Measurements from ENCODE around the gene NEK10. TPM values are rescaled to one million over a fixed set of nuclear protein-coding genes. Genes with fewer than 3 reads are reported as not detected.

Gene NEK10
- polyA plus RNA-seq, 2 of the 4 experiments (the other 2 are of a cell fraction) = 1.7 to 2.9 TPM

DNA sequence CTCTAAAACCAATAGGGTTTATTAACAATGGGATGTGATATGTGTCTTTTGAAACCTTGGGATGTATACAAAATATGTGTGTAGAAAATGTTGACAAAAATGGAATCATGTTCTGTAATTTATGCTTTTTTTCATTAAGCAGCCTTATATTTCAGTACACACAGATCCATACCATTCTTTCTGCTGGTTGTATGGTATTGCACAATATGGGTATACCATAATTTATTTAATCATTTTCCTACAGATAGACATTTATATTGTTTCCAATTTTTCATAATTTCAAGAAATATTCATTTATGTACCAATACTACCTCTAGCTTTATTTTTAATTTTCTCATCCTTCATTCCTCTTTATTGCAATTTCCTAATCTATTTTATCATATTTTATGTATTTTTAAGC lies 83.5 kb downstream of the NEK10 start:
- no peak for FAIRE-seq

GRCh38 chr3:27281671-27282150 lies 87.5 kb downstream of the NEK10 start:
- no peak overlapping the region for H3K4me3 ChIP-seq
- no peak for ATAC-seq
- TF ChIP-seq SMC3 (IDR thresholded peaks at IDR 0.05) = no peak
- no peak for TF ChIP-seq HOXB5 (CRISPR knock-in tag; IDR thresholded peaks at IDR 0.05)
- no peak for TF ChIP-seq HDAC2 (IDR thresholded peaks at IDR 0.05)
- TF ChIP-seq CBX2 (IDR thresholded peaks at IDR 0.05; ENCODE audit: borderline replicate concordance, low read depth) = no peak
- TF ChIP-seq, protein P1, sequence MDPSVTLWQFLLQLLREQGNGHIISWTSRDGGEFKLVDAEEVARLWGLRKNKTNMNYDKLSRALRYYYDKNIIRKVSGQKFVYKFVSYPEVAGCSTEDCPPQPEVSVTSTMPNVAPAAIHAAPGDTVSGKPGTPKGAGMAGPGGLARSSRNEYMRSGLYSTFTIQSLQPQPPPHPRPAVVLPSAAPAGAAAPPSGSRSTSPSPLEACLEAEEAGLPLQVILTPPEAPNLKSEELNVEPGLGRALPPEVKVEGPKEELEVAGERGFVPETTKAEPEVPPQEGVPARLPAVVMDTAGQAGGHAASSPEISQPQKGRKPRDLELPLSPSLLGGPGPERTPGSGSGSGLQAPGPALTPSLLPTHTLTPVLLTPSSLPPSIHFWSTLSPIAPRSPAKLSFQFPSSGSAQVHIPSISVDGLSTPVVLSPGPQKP (IDR thresholded peaks at IDR 0.05; ENCODE audit: low read depth, low read length) = no peak
- TF ChIP-seq HMGXB4 (CRISPR knock-in tag; IDR thresholded peaks at IDR 0.05; ENCODE audit: borderline replicate concordance) = no peak
- TF ChIP-seq NFE2L2 (conservative IDR thresholded peaks at IDR 0.05; ENCODE audit: low read length) = no peak
- no peak for TF ChIP-seq EP300 (IDR thresholded peaks at IDR 0.05)
- TF ChIP-seq CBX8 (IDR thresholded peaks at IDR 0.05) = no peak
- no peak for TF ChIP-seq CHD2 (IDR thresholded peaks at IDR 0.05; ENCODE audit: low read length, partially characterized antibody)
- no peak for TF ChIP-seq CEBPB (IDR thresholded peaks at IDR 0.05)
- TF ChIP-seq, protein P2, sequence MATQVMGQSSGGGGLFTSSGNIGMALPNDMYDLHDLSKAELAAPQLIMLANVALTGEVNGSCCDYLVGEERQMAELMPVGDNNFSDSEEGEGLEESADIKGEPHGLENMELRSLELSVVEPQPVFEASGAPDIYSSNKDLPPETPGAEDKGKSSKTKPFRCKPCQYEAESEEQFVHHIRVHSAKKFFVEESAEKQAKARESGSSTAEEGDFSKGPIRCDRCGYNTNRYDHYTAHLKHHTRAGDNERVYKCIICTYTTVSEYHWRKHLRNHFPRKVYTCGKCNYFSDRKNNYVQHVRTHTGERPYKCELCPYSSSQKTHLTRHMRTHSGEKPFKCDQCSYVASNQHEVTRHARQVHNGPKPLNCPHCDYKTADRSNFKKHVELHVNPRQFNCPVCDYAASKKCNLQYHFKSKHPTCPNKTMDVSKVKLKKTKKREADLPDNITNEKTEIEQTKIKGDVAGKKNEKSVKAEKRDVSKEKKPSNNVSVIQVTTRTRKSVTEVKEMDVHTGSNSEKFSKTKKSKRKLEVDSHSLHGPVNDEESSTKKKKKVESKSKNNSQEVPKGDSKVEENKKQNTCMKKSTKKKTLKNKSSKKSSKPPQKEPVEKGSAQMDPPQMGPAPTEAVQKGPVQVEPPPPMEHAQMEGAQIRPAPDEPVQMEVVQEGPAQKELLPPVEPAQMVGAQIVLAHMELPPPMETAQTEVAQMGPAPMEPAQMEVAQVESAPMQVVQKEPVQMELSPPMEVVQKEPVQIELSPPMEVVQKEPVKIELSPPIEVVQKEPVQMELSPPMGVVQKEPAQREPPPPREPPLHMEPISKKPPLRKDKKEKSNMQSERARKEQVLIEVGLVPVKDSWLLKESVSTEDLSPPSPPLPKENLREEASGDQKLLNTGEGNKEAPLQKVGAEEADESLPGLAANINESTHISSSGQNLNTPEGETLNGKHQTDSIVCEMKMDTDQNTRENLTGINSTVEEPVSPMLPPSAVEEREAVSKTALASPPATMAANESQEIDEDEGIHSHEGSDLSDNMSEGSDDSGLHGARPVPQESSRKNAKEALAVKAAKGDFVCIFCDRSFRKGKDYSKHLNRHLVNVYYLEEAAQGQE (IDR thresholded peaks at IDR 0.05) = no peak
- TF ChIP-seq NPAS2 (CRISPR knock-in tag; IDR thresholded peaks at IDR 0.05; ENCODE audit: borderline replicate concordance) = no peak
- no peak for TF ChIP-seq FOXS1 (CRISPR knock-in tag; IDR thresholded peaks at IDR 0.05)
- no peak for TF ChIP-seq CHD4 (IDR thresholded peaks at IDR 0.05; ENCODE audit: borderline replicate concordance)
- TF ChIP-seq MAFK (IDR thresholded peaks at IDR 0.05; ENCODE audit: partially characterized antibody) = no peak
- TF ChIP-seq, protein P3, sequence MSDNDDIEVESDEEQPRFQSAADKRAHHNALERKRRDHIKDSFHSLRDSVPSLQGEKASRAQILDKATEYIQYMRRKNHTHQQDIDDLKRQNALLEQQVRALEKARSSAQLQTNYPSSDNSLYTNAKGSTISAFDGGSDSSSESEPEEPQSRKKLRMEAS (IDR thresholded peaks at IDR 0.05) = no peak
- no peak for TF ChIP-seq HOXB13 (CRISPR knock-in tag; IDR thresholded peaks at IDR 0.05; ENCODE audit: low read depth)
- TF ChIP-seq RCOR1 (IDR thresholded peaks at IDR 0.05; ENCODE audit: low read depth, low read length) = no peak
- TF ChIP-seq FOSL2 (IDR thresholded peaks at IDR 0.05) = no peak
- no peak for TF ChIP-seq FOSL2 (CRISPR knock-in tag; IDR thresholded peaks at IDR 0.05)
- H3K4me1 ChIP-seq = no peaks in the 10 kb centered on the region
- ChIA-PET CTCF (interaction anchor here (1.9 kb wide), 1 partner anchor 29 kb away, joined by 4 read pairs; no protein-coding TSS in a partner anchor), POLR2A (no interaction called here)
- H3K27ac ChIP-seq = no peak overlapping the region
- FAIRE-seq = no peak
- 42% methylated on average over 2 of the region's 2 CpGs for WGBS (ENCODE audit: missing lambda C conversion rate)
- no peaks in the 10 kb centered on the region for H3K9me3 ChIP-seq
- no peak for DNase-seq (ENCODE audit: low read depth in 1 of 2, low spot score in 1 of 2)
- no peak overlapping the region for H3K4me2 ChIP-seq

More for the DNA sequence above, 83.5 kb downstream of the NEK10 start:
- CTCF ChIA-PET = interaction anchor here (1.5 kb wide), 1 partner anchor 32 kb away, joined by 3 read pairs; no protein-coding TSS in a partner anchor
- H3K4me2 ChIP-seq = no peak overlapping the region
- no peak overlapping the region for H3K27ac ChIP-seq
- POLR2A ChIA-PET = no interaction called here
- peak in 1 of 2 experiments; percentile 28; a peak in 1 of 4 replicates for TF ChIP-seq CEBPB (IDR thresholded peaks at IDR 0.05)
- TF ChIP-seq POLR2AphosphoS2 (conservative IDR thresholded peaks at IDR 0.05; ENCODE audit: low read length) = no peak
- DNase-seq (ENCODE audit: low read depth in 1 of 2, low spot score in 1 of 2) = no peak
- no peaks in the 10 kb centered on the region for H3K4me1 ChIP-seq
- no peaks in the 10 kb centered on the region for H3K9me3 ChIP-seq
- no peak overlapping the region for H3K4me3 ChIP-seq
- ATAC-seq = no peak

All from A549 (cell line).